ENCODE results near the gene IFIT1B.
"Not testable (repeated sequence)": the region's sequence is repeated elsewhere in the genome, so short reads cannot be mapped to it uniquely, and the experiment has no call there.

The IFIT1B gene

GRCh38 chr10:89377705-89378637, at the start of gene IFIT1B:
IFIT1B (plus strand) TSS chr10:89378056; CDS start chr10:89378136, 80 bp downstream.
- DNase-seq: peak; percentile 53

GRCh38 chr10:89329151-89329550, 48.7 kb upstream of the IFIT1B start:
- DNase-seq: no peak

- DNase-seq: not testable (repeated sequence)
These were observed 47.8 kb upstream of the IFIT1B start for GRCh38 chr10:89330014-89330413.

GRCh38 chr10:89330537-89331212, 47.2 kb upstream of the IFIT1B start:
- no peak for DNase-seq

GRCh38 chr10:89331487-89332122, 46.3 kb upstream of the IFIT1B start:
- not testable (repeated sequence) for DNase-seq

- DNase-seq: peak; percentile 77
These were observed 45.7 kb upstream of the IFIT1B start for GRCh38 chr10:89332123-89332633.

- no peak for DNase-seq
These were observed 42.6 kb upstream of the IFIT1B start for GRCh38 chr10:89335226-89335625.

GRCh38 chr10:89336241-89336640, 41.6 kb upstream of the IFIT1B start:
- DNase-seq: no peak

- no peak for DNase-seq
These were observed 40.4 kb upstream of the IFIT1B start for GRCh38 chr10:89337484-89337883.

GRCh38 chr10:89338713-89339112, 39.1 kb upstream of the IFIT1B start:
- no peak for DNase-seq

- DNase-seq: no peak
These were observed 38.0 kb upstream of the IFIT1B start for GRCh38 chr10:89339875-89340274.

GRCh38 chr10:89341649-89342048, 36.2 kb upstream of the IFIT1B start:
- DNase-seq: no peak

GRCh38 chr10:89342206-89342958, 35.5 kb upstream of the IFIT1B start:
- no peak for DNase-seq

GRCh38 chr10:89343089-89343767, 34.6 kb upstream of the IFIT1B start:
- DNase-seq: no peak

- no peak for DNase-seq
These were observed 33.7 kb upstream of the IFIT1B start for GRCh38 chr10:89344156-89344555.

- no peak for DNase-seq
These were observed 32.4 kb upstream of the IFIT1B start for GRCh38 chr10:89345367-89346000.

GRCh38 chr10:89346405-89347254, 31.2 kb upstream of the IFIT1B start:
- peak; percentile 44 for DNase-seq

- DNase-seq: no peak
These were observed 30.0 kb upstream of the IFIT1B start for GRCh38 chr10:89347701-89348457.

- DNase-seq: no peak
These were observed 29.4 kb upstream of the IFIT1B start for GRCh38 chr10:89348481-89348880.

GRCh38 chr10:89348975-89349374, 28.9 kb upstream of the IFIT1B start:
- no peak for DNase-seq
